ENCODE data around the gene YIPF3.
"Not testable (repeated sequence)": the region's sequence is repeated elsewhere in the genome, so short reads cannot be mapped to it uniquely, and the experiment has no call there.

YIPF3 gene

DNA sequence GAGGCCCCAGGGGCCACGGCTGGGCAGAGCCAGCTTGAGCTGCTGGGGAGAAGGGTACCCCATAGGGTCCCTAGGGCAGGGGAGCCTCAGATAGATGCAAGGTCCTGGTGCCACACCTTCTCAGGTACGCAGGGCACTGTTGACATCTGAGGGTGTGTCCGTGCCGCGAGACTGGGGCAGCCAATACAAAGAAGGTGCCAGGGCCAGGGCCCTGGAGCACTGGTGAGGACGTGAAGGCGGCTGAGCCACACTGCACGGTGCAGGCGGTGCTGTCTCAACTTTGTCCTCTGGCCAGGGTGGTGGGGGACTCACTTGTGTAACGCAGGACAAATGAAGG, 5.9 kb downstream of the YIPF3 start:
- H3K4me3 ChIP-seq: peak overlapping the region; percentile 48 to 81 (median 67)
- peak overlapping the region in 14 of 21 experiments; percentile 15 to 80 (median 63) for H3K27ac ChIP-seq

DNA sequence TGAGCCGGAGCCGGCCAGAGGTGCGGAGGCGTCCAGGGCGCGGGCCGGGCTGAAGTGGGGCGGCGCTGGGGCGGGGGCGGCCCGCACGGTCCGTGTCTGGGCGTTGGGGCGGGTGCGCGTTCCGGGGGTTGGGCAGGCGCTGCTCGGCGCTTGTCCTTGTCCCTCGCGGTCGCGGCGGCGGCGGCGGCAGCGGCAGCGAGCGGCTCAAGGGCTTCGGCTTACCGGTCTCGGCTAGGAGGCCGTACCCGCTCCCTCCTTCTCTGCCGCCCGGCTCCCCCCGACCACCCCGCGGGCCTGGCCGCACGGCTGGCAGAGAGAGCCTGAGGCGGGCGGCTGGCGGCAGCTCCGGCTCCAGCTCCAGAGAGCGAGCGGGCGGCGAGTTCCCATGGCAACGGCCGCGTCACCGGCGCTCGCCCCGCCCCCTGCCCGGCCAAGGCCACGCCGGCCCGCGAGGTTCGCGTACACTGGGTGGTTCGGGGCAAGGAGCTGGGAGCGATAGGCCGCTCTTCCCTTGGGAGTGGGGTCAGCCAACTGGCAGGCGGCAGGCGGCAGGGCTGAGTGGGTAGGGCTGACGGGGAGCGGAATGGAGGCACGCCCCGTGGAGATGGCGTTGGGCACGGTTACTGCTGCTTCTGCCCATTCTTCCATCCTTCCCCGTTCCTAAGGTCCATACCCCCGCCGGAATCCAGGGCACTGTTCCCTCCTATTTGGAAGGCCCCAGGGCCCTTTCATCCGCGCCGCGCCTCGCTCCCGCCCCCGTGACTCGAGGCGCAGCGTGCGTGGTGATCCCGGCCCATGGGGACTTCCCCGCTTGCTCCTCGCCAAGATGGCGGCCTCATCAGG, 6.5 kb downstream of the YIPF3 start, which contains the start of gene LRRC73:
TSS of gene LRRC73 (minus strand) at position 363 of the 843 bp plus-strand sequence. CDS start 561 bp downstream, outside the sequence.
- Histone ChIP-seq H3K27ac (peak within 1 kb of the TSS in 15 of 21 experiments; percentile 15 to 80 (median 62)), H3K4me3 (peak within 1 kb of the TSS; percentile 48 to 81 (median 67))

GRCh38 chr6:43509142-43509983, 7.4 kb downstream of the YIPF3 start:
- H3K27ac ChIP-seq: peak overlapping the region in 10 of 21 experiments; percentile 44 to 76 (median 64)

DNA sequence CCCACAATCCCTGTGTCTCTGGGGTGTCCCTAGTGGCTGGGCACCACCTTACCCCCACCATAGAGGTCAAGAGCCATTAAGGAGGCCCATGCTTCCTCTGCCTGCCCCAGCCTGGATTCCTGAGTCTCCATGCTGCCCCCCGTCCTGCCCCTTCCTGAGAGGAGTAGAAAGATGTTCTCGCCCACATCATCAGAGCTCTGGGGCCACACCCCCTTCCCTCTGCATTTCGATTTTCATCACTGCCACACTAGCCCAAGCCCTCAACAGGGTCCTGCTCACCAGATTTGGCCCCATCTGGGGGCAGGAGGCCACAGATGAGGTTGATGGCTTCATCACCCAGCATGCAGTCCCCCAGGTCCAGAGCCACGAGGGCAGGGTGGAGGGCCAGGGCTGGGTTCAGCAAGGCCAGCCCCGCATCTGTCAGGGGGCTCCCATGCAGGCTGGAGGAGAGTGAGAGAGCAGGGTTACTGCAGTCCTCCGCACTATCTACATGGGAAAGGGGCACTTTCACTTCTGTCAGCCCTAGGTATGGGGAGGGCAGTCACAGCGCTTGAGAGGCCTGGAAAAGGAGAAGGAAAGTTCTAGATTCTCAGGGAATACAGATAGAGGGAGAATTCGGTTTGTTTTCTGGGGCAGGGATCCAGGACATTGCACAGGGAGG, 8.1 kb downstream of the YIPF3 start:
- Histone ChIP-seq H3K4me3 (no peak overlapping the region), H3K27ac (no peak overlapping the region)

More at GRCh38 chr6:43509142-43509983, 7.4 kb downstream of the YIPF3 start:
- peak overlapping the region; percentile 48 to 81 (median 67) for H3K4me3 ChIP-seq

GRCh38 chr6:43506667-43507471, 9.9 kb downstream of the YIPF3 start:
- Histone ChIP-seq H3K4me3 (no peak overlapping the region), H3K27ac (no peak overlapping the region)

DNA sequence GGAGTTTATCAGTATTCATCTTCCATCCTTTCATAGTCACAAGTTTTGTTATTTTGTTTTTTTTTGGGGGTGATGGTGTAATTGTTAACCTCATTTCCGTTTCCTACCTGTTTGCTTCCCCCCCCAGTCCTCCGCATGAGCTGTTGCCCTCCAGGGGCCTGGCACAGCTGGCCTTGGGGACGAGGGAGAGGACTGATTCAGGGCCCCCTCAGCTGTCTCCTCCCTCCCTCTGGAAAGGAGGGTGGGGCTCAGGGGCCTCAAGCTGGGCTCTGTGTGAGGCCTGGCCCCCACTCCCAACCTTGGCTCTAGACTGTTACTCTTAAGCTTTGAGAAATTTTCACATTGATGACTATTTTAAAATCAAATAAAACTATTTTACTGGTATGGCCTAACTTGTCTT, 10.6 kb downstream of the YIPF3 start:
- H3K4me3 ChIP-seq: no peak overlapping the region
- no peak overlapping the region for H3K27ac ChIP-seq

GRCh38 chr6:43505718-43506117, 11.0 kb downstream of the YIPF3 start:
- H3K27ac ChIP-seq: no peak overlapping the region

GRCh38 chr6:43504756-43505593, 11.8 kb downstream of the YIPF3 start:
- Histone ChIP-seq H3K4me3 (no peak overlapping the region), H3K27ac (no peak overlapping the region)

More at GRCh38 chr6:43505718-43506117, 11.0 kb downstream of the YIPF3 start:
- no peak overlapping the region for H3K4me3 ChIP-seq

DNA sequence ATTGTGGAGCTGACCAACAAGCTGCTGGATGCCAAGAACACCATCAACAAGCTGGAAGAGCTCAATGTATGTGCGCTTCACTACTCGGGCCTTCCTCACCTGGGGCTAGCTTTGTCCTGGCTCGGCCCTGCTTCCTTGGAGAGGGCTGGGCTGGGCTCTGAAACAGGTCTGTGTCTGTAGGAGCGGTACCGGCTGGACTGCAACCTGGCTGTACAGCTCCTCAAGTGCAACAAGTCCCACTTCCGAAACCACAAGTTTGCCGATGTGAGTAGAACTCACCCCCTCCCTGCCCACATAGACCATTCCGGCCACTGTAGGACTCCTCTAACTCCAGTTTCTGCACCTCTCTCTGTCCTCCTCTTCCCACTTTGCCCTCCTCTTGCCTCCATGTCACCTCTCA, 13.3 kb downstream of the YIPF3 start:
- Histone ChIP-seq H3K4me3 (no peak overlapping the region), H3K27ac (no peak overlapping the region)

DNA sequence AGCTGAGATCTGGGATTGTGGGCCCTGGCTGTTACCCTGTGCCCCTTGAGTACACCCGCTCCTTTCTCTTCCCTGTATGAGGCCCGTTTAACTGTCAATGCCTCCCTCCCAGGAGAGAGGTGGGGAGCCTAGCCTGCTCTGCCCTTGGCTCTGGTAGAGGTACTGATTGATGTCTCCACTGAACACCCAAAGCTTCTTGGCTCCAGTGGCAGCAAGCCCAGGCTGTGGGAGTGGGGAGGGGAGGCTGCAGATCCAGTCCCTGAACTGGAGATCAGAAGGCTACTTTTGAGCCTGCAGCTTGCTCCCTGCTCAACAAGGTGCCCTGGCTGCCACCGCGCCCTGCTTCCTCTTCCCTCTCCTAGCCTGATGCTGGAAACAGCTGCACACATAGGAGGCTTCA, 14.1 kb downstream of the YIPF3 start:
- H3K4me3 ChIP-seq: no peak overlapping the region
- no peak overlapping the region for H3K27ac ChIP-seq

DNA sequence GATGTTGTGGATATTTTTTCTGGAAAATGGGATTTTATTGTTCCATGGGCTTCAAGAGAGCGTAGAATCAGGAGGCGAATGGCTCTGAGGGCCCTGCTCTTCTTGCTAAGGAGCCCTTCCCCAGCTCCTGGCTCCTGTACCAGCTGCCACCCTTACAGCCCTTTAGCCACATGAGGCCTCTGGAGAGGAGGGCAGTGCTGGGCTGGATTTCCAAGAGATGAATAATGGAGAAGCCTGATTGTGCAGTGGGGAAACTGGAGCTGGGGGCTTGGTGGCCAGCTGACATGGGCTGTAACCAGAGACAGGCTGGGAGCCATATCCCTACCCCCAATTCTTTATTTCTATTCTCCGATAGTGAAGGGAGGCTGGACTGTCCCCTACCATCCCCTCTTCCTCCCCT, 15.8 kb downstream of the YIPF3 start:
- no peak overlapping the region for H3K27ac ChIP-seq
- H3K4me3 ChIP-seq: no peak overlapping the region

GRCh38 chr6:43499028-43499815, 17.5 kb downstream of the YIPF3 start:
- Histone ChIP-seq H3K27ac (peak overlapping the region in 4 of 21 experiments; percentile 10 to 61 (median 16)), H3K4me3 (no peak overlapping the region)

DNA sequence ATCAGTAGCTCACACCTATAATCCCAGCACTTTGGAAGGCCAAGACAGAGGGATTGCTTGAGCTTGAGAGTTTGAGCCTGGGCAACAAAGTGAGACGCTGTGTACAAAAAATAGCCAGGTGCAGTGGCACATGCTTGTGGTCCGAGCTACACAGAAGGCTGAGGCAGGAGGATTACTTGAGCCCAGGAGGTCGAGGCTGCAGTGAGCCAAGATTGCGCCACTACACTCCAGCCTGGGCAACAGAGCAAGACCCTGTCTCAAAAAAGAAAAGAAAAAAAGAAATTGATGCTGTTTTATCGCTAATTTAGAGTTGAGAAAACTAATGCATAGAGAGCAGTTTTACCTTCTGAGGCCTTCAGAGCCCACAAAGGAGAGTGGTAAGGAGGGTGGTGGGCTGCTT, 18.4 kb downstream of the YIPF3 start:
- not testable (repeated sequence) for H3K27ac ChIP-seq

GRCh38 chr6:43497689-43498088, 19.0 kb downstream of the YIPF3 start:
- Histone ChIP-seq H3K27ac (peak overlapping the region in 3 of 21 experiments; percentile 1 to 27 (median 5)), H3K4me3 (no peak overlapping the region)

More for the DNA sequence above, 18.4 kb downstream of the YIPF3 start:
- H3K4me3 ChIP-seq: not testable (repeated sequence)

- no peak overlapping the region for H3K4me3 ChIP-seq
- H3K27ac ChIP-seq: peak overlapping the region in 4 of 21 experiments; percentile 1 to 66 (median 18)
Measured at GRCh38 chr6:43497129-43497396, 19.7 kb downstream of the YIPF3 start.

DNA sequence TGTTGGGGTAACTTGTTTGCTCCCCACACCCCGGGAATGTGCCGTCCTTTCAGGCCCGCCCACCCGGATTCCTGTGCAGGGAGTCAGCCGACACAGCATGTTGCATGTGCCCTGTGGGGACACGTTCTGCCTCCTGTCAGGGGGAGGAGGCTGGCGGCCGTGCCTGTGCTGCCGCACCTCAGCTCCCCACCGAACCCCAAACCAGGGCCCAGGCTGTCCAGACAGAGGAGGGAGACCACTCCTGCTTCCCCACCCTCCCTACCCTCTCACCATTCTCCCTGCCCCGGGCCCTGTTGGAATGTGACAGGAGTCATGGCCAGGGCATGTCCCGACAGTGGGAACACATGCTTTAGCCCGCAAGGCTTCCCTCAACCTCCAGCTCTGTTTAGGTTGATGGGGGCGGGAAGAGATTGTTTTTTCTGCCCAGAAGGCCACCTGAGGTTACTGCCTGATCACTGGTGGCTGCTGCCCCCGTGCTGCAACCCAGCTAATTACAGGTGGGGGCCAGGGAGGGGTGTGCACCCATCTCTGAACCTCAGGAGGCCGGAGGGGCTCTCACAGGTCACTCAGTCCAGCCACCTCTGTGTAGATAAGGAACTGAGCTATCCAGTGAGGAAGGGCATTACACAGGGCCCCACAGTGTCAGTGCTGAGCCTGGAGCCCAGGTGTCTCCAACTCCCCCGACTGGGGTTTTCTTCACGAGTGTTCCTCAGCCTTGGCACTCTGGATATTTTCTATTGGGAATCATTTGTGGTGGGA, 20.2 kb downstream of the YIPF3 start:
- Histone ChIP-seq H3K4me3 (no peak overlapping the region), H3K27ac (peak overlapping the region in 14 of 21 experiments; percentile 23 to 74 (median 58))

GRCh38 chr6:43495409-43495941, 21.3 kb downstream of the YIPF3 start:
- Histone ChIP-seq H3K27ac (peak overlapping the region in 15 of 21 experiments; percentile 23 to 74 (median 56)), H3K4me3 (no peak overlapping the region)

Measured in skin epidermis (tissue), 12 donors.